ENCODE results near the gene ETF1.

DNA sequence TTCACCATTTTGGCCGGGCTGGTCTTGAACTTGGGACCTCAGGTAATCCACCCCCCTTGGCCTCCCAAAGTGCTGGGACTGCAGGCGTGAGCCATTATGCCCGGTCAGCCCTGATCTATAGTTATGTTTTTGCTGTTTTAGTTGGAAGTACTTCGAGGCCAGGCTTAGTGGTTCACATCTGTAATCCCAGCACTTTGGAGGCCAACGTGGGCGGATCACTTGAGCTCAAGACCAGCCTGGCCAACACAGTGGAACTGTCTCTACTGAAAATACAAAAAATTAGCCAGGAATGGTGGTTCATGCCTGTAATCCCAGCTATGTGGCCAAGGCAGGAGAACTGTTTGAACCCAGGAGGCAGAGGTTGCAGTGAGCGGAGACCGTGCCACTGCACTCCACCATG is 30.2 kb upstream of the ETF1 start:
- no peak for TF ChIP-seq CTCF (IDR thresholded peaks at IDR 0.05)
- TF ChIP-seq POLR2A (IDR thresholded peaks at IDR 0.05), result no peak
